NCI-H2196 treated with DMSO at 0.1 percent for 48 hours (cell line): ENCODE measurements around the gene AOPEP.
"Not testable (repeated sequence)": the region's sequence is repeated elsewhere in the genome, so short reads cannot be mapped to it uniquely, and the experiment has no call there.

Source experiments
- DNase-seq: peaks from one replicate; lab custom pipeline; 2025; ENCODE audit not compliant: unreplicated experiment; lab: John Stamatoyannopoulos, UW

Gene AOPEP

DNA sequence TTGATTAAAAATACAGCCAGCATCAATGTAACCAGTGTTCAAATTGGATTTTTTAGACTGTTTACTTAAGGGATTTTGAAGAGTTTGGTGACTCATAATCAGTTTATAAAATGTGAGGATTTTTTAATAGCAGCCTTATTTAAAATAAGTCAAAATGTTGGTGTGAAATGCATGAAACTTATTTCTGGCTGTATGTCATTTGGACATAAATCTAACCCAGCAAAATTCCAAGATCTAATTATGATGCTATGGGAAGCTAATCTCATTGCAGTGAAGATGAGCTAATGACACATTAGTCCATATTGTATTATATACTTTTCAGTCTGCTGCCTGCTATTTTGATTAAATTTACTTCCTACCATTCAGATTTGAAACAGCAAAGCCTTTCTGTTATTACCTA lies 140.3 kb downstream of the AOPEP start:
- no peak for DNase-seq

DNA sequence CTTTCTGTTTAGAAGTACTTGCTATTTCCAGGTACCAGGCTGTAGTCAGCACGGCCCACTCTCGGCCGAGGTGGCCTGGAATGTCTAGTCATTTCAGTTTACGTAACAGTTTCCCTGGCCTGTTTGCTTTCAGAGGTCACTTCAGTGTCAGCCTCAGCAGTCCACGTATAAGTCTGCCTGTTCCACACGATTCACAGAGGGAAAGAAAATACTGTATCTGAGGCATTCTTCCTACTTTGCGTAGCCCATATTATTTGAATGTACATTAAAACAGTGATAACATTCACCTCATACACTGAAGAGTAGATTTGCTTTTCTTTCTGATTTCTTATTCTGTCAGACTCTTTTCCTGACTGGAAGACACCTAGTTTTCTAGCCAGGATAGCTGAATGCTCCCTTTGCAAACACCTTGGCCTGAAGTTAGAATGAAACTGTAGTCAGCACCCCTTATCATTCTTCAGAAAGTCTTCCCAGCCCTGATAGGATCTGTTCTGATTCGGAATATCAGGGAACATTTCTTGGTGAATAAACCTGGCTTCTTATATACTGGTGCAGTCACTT lies 140.9 kb downstream of the AOPEP start:
- peak; percentile 29 for DNase-seq

DNA sequence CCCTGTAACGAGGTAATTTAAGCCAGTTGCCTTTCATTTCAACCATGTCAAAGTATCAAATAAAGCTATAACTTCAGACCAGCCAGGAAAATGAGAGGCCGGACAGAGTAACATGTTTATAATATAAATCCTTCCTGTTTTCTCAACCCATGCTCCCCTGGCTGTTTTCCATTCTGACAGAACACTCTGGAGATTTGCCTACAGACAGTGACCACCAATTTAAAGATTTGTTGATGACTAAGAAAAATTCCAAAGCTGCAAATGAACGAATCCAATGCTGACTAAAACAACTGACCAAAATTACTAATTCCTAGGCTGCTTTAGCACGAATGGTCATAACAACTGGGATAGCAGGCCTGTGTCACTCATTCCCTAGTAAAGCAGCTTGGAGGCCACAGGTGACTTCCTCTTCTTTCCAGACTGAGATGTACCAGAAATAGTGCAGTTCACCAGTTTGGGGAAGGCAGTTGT lies 141.4 kb downstream of the AOPEP start:
- peak; percentile 30 for DNase-seq

DNA sequence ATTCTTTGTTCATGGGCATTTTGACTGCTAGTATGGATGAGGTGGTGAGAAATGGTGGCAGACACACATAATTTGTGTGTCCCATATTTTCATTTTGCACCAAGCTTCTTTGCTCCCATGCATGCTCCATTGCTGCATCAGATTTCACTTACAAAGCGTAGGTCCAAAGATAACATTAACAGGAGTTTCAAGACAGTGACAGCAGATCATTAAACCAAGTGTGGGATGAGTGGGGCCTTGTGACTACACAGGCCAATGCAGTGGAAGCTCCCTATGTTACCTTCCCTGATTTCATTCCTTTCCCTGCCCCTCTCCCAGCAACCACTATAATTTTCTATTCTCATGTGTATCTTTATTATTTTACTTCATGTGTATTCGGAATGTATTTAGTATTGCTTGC lies 142.0 kb downstream of the AOPEP start:
- DNase-seq = no peak

DNA sequence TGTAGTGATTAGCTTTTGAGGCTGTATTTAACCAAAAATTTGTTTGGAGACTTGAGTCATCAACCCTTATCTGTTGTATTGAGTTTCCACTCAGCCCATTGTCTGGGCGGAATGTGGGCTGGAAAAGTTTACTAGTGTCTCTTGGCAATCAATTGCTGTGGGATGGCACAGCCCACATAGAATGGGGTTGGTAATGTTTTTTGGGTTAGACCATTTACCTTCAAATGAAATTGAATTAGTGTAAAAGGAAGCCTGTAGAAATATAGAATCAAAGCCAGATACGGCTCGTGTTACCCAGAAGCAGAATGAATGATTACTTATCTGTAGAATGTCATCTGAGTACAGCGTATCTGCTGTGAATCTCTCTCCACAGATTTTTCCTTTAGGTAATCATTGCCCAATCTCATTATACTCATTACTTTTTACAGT lies 142.9 kb downstream of the AOPEP start:
- peak; percentile 38 for DNase-seq

DNA sequence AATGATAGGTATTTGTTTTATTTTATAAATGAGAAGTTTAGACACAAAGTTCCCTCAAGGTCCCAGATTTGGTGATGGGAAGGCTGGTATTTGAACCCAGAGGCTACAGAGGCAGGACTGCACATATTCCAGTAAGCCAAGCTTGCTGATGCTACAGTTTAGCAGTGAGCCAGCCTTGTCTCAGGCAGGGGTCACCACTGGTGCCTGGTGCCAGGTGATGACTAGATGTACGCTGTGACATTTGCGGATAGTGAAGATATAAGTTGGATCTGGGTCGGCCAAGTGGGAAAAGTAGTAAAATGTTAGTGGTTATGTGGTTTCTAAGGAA lies 143.9 kb downstream of the AOPEP start:
- no peak for DNase-seq

DNA sequence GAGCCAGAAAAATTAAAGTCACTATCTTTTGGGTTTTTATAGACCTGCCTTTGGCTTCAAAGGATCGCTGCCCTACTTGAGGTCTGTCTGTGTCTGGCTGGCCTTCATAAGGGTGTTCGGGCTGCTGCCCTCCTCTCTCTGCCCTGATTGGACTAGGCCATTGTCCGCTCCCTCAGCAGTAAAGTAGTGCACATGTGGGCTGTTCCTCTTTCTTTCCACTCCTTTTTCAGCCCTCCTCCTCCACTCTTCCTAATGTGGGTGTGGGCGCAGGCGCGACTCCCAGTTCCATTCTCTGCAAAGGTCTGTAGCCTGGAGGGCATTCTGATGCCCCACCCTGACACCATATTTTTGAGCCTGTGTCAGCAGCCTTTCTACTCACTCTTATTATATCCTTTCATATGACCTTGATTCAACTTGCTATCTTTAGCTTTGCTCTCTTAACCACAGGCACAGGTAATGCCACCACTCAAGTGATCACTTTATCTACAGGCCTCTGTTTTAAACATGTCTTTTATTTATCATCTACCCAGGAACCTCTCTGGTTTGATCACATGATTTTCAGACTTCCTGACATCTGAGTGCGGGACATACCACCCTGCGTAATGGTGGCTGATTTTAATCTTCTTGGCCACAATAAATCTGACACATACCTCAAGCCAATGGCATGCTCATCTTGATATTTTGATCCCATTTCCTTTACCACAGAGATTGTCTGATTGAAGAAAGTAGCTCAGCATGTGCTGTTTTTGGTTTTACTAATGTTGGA lies 144.5 kb downstream of the AOPEP start:
- DNase-seq = no peak

DNA sequence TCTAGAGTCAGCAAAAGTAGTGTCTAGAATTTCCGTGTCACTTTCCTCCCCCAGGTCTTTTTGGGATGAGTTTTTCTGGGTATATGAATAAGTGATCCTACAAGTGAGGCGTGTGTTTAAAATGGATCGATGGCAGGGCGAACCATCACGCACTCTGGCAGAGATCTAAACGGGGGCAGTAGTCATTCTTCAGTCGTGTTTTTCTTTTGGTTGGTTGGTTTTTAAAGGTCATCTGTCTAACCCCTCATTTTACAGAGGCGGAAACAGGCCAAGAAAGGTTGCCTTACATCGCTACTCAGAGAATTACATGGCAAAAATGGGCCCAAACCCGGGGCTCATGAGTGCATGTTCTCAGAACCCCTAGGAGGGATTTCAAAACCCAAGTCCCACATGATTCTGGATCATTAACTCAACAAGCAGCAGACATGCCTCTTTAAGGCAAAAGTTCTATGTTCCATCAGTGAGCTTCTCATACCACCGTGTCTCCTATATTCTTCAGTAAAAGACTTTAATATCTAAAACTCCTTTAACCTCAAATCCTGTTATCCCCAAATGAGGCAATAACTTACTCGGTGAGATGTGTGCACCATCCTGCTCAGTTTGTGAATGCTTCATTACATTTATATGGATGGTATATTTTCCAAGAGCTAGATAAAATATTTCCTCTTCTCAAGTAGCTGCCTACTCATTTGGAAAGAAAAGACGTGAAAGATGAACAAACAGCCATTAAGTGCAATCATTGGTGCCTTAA lies 145.8 kb downstream of the AOPEP start:
- DNase-seq = no peak

DNA sequence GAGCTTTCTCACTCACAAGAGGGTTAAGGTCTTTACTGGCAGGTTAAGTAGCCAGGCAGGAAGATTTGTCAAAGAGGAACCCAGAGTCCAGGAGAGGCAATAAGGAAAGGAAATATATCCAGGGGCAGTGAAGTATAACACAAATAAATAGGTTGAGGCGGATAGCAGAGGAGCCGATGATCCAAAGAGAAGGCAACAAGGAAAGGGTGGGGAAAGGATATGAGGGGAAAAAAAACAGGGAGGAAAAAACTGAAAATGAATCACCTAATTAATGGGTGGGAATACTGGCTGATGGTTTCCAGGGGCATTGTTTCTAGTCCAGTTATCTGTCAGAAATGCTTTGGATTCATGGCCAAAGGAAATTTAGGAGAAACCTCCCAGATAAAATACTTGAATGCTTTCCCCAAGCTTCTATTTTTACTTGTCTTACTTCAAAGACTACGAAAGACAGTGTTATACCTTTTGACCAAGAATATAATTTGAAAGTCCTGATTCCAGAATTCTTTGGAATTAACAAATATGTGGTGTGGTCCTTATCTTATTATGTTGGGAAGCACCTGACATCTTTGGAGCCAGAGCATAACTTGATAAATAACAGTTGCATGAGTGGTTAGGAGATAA lies 146.5 kb downstream of the AOPEP start:
- no peak for DNase-seq

DNA sequence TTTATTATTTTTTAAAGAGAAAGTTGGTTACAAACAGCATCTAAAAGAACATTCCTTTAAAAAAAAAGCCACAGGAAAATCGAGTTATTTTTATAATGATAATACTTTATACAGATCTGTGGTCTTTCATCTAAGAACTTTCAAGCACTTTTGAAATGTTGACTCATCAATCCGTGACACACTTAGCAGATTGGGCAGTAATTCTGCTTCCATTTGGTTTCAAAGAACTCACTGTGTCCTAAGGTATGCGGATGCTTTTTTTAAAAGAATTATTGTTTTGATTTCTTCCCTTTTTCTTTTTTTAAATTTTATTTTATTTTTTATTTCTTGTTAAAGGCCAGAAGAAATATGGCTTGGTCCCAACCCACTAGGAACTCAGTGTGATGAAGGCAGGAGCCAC lies 147.8 kb downstream of the AOPEP start:
- DNase-seq = no peak

DNA sequence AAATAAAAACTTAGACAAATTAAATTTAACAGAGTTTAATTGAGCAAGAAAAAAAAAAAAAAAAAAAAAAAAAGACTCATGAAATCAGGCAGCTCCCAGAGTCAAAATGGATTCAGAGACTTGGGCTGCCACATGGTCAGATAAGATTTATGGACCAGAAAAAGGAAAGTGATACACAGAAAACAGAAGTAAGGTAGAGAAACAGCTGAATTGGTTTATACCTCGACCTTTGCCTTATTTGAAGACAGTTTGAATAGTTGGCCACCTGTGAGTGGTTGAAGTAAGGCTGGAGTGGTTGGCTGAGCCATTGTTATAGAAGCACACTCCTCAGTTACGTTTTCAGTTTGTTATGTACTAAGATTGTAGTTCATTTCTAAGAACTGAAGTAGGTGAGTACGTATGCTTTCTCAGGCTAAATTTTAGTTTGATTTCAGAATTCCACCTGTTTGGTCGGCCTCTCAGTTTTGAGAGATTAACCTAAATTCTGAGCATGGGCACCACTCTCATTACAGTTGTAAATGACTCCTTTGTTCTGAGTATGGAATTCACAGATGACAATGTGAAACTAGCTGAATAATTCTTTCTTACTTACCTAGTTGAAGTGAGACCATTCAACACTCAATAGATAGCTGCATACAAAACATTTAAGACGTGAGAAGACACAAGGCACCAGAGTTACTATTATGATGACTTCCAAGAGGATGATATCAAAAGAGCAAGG lies 149.0 kb downstream of the AOPEP start:
- no peak for DNase-seq

DNA sequence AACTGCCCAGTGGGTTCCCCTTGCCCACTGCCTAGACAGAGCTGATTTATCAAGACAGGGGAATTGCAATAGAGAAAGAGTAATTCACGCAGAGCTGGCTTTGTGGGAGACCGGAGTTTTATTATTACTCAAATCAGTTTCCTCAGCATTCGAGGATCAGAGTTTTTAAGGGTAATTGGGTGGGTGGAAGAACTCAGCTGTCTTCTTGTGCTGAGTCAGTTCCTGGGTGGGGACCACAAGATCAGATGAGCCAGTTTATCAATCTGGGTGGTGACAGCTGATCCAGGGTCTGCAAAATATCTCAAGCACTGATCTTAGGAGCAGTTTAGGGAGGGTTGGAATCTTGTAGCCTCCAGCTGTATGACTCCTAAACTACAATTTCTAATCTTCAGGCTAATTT lies 152.3 kb downstream of the AOPEP start:
- not testable (repeated sequence) for DNase-seq

DNA sequence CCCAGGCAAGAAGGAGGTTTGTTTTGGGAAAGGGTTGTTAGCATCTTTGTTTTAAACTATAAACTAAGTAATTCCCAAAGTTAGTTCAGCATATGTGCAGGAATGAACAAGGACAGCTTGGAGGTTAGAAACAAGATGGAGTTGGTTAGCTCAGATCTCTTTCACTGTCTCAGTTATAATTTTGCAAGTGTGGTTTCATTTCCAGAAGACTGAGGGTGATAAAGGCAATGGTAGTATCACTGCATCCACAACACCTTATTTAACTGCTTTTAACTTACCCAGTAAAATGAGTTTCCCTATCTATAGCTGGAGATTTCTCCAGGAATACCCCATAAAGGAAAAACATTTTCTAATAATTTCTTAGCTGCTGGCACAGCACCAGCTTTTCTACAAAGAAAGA lies 152.7 kb downstream of the AOPEP start:
- DNase-seq = no peak

DNA sequence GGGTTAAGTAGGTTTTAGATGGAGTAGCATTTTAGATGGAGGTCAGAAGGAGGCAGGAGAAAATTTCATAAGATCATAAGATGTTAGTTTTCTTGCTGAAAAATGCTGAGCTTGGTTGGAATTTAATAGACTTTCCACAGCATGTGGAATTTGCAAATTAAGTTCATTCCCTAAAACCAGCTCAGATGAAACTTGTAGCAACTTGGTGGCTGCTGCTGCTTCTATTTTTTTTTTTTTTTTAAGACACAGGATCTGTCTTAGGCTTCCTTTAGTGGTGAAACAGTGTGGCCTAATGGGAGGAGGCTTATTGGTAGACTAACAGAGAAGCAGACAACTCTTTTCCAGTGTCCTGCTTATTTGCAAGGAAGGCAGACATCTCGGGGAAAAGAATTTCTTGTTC lies 154.5 kb downstream of the AOPEP start:
- DNase-seq = no peak

DNA sequence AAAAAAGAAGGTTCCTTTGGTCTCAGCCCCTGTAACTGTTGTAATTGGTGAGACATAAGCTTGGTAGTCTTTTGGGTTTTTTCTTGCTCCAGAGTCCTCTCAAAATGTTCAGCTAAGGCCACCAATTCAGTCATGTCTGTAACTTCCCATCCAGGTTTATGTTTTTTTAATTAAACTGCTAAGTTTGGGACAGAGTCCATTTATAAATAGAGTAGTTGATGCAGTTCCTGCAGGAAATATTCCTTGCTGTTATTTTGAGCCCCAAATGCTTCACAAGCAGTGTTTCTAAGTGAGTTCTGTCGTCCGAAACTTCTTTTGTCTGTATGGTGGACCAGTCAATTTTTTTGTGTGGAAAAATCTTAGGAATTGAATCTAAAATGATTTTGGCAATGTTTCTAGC lies 155.0 kb downstream of the AOPEP start:
- no peak for DNase-seq

DNA sequence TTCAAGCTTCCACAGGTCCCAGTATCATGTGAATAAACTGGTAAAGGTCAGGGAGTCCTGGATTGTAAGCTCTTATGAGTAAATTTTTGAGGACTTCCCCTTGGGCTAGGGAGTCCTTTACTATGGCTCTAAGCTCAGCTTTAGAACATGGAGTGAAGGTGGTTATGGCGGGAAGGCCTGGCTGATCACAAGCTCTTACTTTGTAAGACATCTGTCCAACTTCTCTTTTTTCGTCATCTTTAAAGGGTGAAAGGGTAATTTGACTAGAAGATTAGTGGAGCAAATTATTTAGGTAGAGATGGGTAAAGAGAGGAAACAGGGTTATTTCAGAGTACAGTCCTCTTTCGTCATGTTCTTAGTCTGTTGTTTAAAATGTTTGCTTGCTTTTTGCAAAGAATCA lies 155.4 kb downstream of the AOPEP start:
- no peak for DNase-seq

DNA sequence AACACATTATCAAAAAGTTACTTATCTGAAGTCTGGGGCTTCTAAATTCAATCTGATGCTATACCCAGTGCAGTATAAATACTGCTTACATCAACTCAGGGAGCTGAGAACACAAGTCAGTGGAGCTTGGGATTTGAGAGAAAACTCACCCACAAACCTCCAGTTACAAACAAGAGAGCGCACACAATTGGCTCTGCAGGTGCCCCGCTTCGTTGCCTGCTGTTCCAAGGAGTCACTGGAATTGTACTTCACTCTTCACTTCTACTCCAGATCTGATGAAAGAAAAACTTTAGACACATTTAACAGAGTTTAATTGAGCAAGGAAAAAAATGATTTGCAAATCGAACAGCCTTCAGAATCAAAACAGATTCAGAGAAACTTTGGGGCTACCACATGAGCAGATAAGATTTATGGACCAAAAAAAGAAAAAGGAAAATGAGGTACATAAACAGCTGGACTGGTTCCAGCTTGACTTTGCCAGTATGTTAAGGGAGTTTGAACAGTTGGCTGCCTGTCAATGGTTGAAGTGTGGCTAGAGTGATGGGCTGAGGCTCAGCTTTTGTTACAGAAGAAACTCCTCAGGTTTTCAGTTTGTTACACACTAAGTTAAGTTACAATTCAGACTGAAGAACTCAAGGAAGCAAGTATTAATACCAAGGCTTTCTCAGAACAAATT lies 156.6 kb downstream of the AOPEP start:
- DNase-seq = no peak

DNA sequence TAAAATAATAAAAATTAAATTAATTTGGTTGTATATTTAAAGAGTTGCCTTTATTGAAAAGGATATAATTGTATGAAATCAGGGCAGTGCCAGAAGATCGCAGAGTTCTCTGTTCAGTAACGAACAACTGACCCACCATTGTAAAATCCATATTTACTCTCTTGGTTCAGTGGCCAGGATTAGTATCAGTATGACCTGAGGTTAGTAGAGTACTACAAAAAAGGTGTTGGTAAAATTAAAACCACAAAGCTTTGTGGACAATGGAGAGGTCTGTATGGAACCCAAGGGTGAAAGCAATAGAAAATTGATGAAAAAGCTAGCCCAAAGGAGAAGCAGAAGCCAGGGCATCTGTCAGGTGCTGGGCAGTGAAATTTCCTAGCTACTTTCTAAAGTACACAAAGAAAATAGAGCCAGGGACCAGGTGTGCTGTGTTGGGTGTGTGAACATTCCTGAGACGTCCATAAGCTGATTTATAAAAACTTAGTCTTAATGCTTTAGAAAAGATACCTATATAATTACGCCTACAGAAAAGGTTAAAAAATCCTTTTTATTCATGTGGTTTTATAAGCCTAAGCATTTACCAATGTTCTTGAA lies 159.5 kb downstream of the AOPEP start:
- no peak for DNase-seq

DNA sequence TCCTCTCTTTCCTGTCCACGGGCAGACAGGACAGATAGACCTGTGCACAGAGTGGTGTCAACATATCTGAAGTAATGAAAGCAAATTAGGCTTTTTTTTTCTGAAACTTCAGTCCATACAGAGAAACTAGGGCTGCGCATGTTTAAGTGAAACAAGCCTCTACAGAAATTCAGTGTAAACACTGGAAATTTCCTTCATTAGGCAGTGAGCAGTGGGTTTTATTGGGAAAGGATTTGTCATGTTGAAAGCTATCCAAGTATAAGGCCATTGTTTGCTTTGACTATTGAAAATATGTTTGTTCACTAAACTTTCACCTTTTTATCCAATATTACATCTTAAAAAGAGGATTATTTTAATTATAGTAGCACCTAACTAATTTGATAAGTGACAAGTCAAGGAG lies 161.2 kb downstream of the AOPEP start:
- no peak for DNase-seq

DNA sequence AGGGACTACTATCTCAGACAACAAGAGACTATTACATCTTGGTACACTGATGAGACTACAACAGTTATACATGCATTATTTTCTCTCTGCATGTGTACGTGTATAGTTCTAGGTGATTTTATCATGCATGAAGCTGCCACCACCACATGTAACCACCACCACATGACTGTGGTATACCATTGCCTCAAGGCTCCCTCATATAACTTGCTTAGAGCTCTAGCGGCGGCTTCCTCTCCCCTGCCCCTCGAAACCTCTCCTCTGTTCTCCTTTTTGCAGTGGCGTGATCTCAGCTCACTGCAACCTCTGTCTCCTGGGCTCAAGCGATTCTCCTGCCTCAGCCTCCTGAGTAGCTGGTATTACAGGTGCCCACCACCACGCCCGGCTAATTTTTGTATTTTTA lies 162.3 kb downstream of the AOPEP start:
- DNase-seq = no peak
